ENCODE data around the gene RERE.

RERE gene

DNA sequence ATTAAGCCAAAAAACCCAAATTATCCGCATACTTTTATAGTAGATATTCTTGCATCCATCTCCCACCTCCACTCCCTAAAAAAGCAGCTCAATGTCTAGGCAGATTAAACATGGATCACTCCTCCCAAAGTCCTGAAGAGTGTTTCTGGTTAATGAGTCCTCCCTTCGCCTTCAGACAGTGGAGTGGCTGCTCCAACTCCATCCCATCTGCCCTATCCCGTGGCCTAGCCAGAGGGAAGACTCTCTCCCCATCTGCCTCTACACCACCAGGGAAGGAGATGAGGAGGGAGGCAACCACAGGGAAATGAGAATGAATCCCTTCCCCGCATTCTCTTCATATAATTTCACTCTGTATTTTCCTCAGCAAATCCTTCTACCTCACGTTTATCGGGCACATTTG is 395.7 kb downstream of the RERE start:
- DNase-seq (ENCODE audit: insufficient read length) (no peak), FAIRE-seq (no peak)
- no peak for TF ChIP-seq TAF1 (IDR thresholded peaks at IDR 0.05; ENCODE audit: borderline replicate concordance, low read depth, low read length)
- no peak for TF ChIP-seq POLR2AphosphoS5 (IDR thresholded peaks at IDR 0.05; ENCODE audit: low read depth, low read length)
- TF ChIP-seq POLR2A (IDR thresholded peaks at IDR 0.05; ENCODE audit: low read depth, low read length), result no peak

DNA sequence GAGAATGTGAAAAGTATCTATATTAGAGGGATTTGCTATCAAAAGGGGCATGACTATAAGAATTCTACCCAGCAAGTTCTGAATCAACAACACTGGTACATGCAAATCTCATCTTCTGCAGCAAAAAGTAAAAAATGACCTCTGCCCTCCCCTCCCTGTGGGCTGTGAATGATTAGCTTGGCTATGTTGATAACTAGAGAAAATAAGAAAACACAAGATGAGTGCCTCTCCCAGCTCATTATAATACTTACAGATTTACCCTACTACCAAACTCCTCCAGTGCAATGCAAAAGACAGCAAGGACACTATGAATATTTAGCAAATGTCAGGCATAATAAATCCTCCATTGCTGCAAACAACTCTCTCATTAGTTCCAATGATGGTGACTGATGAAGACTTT is 397.1 kb downstream of the RERE start:
- DNase-seq (ENCODE audit: insufficient read length) (no peak), FAIRE-seq (no peak)
- TF ChIP-seq POLR2A (IDR thresholded peaks at IDR 0.05; ENCODE audit: low read depth, low read length), result no peak
- TF ChIP-seq POLR2AphosphoS5 (IDR thresholded peaks at IDR 0.05; ENCODE audit: low read depth, low read length), result no peak
- no peak for TF ChIP-seq TAF1 (IDR thresholded peaks at IDR 0.05; ENCODE audit: borderline replicate concordance, low read depth, low read length)

- FAIRE-seq, result no peak
- TF ChIP-seq POLR2AphosphoS5 (IDR thresholded peaks at IDR 0.05; ENCODE audit: low read depth, low read length) (no peak), TAF1 (IDR thresholded peaks at IDR 0.05; ENCODE audit: borderline replicate concordance, low read depth, low read length) (no peak), POLR2A (IDR thresholded peaks at IDR 0.05; ENCODE audit: low read depth, low read length) (no peak)
These were observed 397.6 kb downstream of the RERE start for GRCh38 chr1:8419861-8420260.

GRCh38 chr1:8419172-8419571 is 398.3 kb downstream of the RERE start:
- TF ChIP-seq TAF1 (IDR thresholded peaks at IDR 0.05; ENCODE audit: borderline replicate concordance, low read depth, low read length), result no peak
- TF ChIP-seq POLR2AphosphoS5 (IDR thresholded peaks at IDR 0.05; ENCODE audit: low read depth, low read length), result no peak
- no peak for TF ChIP-seq POLR2A (IDR thresholded peaks at IDR 0.05; ENCODE audit: low read depth, low read length)
- no peak for DNase-seq (ENCODE audit: insufficient read length)
- FAIRE-seq, result no peak

More at GRCh38 chr1:8419861-8420260, 397.6 kb downstream of the RERE start:
- DNase-seq (ENCODE audit: insufficient read length), result no peak

DNA sequence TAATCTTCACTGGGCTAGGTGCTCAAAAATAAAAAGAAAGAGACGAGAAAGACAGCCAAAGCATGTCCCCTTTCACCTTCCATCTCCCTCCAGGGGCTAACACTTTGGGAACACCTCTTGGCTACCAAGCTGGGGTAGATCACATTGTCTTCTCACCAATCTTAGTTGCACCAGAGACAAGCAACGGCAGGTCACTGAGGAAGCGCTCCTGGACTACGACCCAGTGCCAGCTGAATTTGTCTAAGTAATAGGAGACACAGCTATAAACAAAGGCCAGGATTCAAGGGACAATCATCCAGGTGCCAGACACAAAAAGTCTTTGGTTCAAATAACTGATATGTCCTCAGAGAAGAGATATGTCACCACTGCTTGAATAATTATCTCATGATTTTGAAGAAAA is 399.1 kb downstream of the RERE start:
- TF ChIP-seq TAF1 (IDR thresholded peaks at IDR 0.05; ENCODE audit: borderline replicate concordance, low read depth, low read length) (no peak), POLR2A (IDR thresholded peaks at IDR 0.05; ENCODE audit: low read depth, low read length) (no peak), POLR2AphosphoS5 (IDR thresholded peaks at IDR 0.05; ENCODE audit: low read depth, low read length) (no peak)
- DNase-seq (ENCODE audit: insufficient read length) (no peak), FAIRE-seq (no peak)

- DNase-seq (ENCODE audit: insufficient read length), result no peak
- no peak for FAIRE-seq
- TF ChIP-seq POLR2A (IDR thresholded peaks at IDR 0.05; ENCODE audit: low read depth, low read length) (no peak), POLR2AphosphoS5 (IDR thresholded peaks at IDR 0.05; ENCODE audit: low read depth, low read length) (no peak), TAF1 (IDR thresholded peaks at IDR 0.05; ENCODE audit: borderline replicate concordance, low read depth, low read length) (no peak)
These were observed 399.8 kb downstream of the RERE start for GRCh38 chr1:8417625-8418024.

- TF ChIP-seq POLR2A (IDR thresholded peaks at IDR 0.05; ENCODE audit: low read depth, low read length) (no peak), TAF1 (IDR thresholded peaks at IDR 0.05; ENCODE audit: borderline replicate concordance, low read depth, low read length) (no peak), POLR2AphosphoS5 (IDR thresholded peaks at IDR 0.05; ENCODE audit: low read depth, low read length) (no peak)
- DNase-seq (ENCODE audit: insufficient read length) (no peak), FAIRE-seq (no peak)
These were observed 400.6 kb downstream of the RERE start for GRCh38 chr1:8416881-8417280.

- no peak for TF ChIP-seq POLR2A (IDR thresholded peaks at IDR 0.05; ENCODE audit: low read depth, low read length)
- TF ChIP-seq TAF1 (IDR thresholded peaks at IDR 0.05; ENCODE audit: borderline replicate concordance, low read depth, low read length), result no peak
- TF ChIP-seq POLR2AphosphoS5 (IDR thresholded peaks at IDR 0.05; ENCODE audit: low read depth, low read length), result no peak
- FAIRE-seq (no peak), DNase-seq (ENCODE audit: insufficient read length) (no peak)
These were observed 401.7 kb downstream of the RERE start for GRCh38 chr1:8415526-8416278.

- no peak for DNase-seq (ENCODE audit: insufficient read length)
- TF ChIP-seq POLR2A (IDR thresholded peaks at IDR 0.05; ENCODE audit: low read depth, low read length), result no peak
- TF ChIP-seq POLR2AphosphoS5 (IDR thresholded peaks at IDR 0.05; ENCODE audit: low read depth, low read length), result no peak
- TF ChIP-seq TAF1 (IDR thresholded peaks at IDR 0.05; ENCODE audit: borderline replicate concordance, low read depth, low read length), result no peak
- no peak for FAIRE-seq
These were observed 405.1 kb downstream of the RERE start for GRCh38 chr1:8412183-8412831.

DNA sequence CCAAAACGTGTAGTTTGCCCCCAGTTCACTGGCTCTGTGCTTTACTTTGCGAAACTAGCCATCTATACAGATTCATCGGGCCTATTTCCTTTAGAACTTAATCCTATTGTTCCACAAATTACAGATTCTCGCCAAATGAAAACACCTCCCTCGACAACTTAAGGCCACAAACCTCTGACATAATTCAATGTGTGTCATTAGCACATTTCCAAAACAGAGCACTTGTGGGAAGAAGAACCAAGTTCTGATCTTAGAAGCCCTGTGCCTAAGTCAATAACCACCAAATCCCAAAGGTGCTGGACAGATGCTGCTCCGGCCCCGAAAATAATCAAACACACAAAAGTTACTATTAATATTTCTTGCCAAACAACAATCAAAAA is 405.6 kb downstream of the RERE start:
- DNase-seq (ENCODE audit: insufficient read length) (no peak), FAIRE-seq (no peak)
- TF ChIP-seq POLR2A (IDR thresholded peaks at IDR 0.05; ENCODE audit: low read depth, low read length), result no peak
- TF ChIP-seq POLR2AphosphoS5 (IDR thresholded peaks at IDR 0.05; ENCODE audit: low read depth, low read length), result no peak
- TF ChIP-seq TAF1 (IDR thresholded peaks at IDR 0.05; ENCODE audit: borderline replicate concordance, low read depth, low read length), result no peak

- DNase-seq (ENCODE audit: insufficient read length), result no peak
- no peak for FAIRE-seq
- TF ChIP-seq POLR2AphosphoS5 (IDR thresholded peaks at IDR 0.05; ENCODE audit: low read depth, low read length) (no peak), POLR2A (IDR thresholded peaks at IDR 0.05; ENCODE audit: low read depth, low read length) (no peak)
These were observed 406.6 kb downstream of the RERE start for GRCh38 chr1:8410791-8411190.

- FAIRE-seq (no peak), DNase-seq (ENCODE audit: insufficient read length) (no peak)
- no peak for TF ChIP-seq POLR2AphosphoS5 (IDR thresholded peaks at IDR 0.05; ENCODE audit: low read depth, low read length)
These were observed 407.8 kb downstream of the RERE start for GRCh38 chr1:8409606-8410005.
